SKM-1 (cell line): ENCODE results near the gene ATP5ME.

Experiments
- DNase-seq: peaks from one replicate; lab custom pipeline; 2025; ENCODE audit not compliant: unreplicated experiment; lab: John Stamatoyannopoulos, UW

Gene ATP5ME

DNA sequence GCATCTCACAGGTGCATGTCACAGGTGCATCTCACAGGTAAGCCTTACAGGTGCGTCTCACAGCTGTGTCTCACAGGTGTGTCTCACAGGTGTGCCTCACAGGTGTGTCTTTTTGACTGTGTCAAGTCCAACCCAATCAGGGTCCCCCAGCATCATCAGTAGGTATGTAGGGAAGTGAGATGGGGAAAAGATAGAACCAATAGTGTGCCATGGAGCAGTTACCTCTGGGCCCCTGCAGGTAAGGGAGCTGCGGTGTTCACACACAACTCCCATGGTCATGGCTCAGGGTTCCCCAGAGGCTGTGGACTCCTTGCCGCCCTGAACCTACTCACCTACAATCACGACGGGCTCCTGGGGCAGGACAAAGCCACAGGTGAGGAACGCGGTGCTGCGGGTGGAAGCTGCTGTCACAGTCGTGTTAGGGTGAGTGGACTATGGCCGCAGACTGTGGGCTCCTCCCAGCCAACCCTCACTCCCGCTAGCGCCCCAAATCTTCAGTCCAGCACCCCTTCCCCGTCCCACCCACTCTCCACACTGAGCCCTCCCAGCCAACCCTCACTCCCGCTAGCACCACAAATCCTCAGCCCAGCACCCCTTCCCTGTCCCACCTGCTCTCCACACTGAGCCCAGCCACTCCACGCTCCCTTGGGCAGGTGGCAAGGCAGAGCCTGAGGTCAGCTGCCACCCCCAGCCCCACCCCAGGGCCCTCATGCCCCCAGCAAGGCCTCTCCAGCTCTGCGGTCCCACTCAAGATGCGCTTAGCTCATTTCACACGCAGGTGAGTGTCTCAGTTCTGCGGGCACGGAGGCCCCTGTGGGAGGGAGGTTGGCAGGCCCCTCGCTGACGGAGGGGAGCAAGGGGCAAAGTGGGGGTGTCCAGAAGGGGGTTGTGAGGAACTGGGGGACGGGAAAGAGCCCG, 50.8 kb downstream of the ATP5ME start:
- DNase-seq = no peak
